ENCODE data around the gene FIGLA. TPM values are rescaled to one million over a fixed set of nuclear protein-coding genes. Genes with fewer than 3 reads are reported as not detected.

The FIGLA gene
- total and polyA plus RNA-seq, 2 of the 8 experiments (the other 6 are each of a cell fraction or from before 2014, with no cell fraction given) = not detected

DNA sequence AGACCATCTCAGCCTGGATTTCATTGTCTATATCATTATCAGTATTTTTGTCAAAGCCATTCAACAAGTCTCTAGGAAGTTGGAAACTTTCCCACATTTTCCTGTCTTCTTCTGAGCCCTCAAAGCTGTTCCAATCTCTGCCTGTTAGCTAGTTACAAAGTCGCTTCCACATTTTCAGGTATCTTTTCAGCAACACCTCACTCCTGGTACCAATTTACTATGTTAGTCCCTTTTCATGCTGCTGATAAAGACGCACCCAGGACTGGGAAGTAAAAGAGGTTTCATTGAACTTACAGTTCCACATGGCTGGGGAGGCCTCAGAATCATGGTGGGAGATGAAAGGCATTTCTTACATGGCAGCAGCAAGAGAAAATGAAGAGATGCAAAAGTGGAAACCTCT, 9.3 kb upstream of the FIGLA start:
- peaks cover 4 to 6% of the 10 kb centered on the region in 2 experiments; a peak in 2 of 4 replicates for H3K9me3 ChIP-seq (ENCODE audit: insufficient read depth in 2 of 2, low read depth in 1 of 2, low read length in 1 of 2)
- H3K4me3 ChIP-seq (ENCODE audit: extremely low read depth in 1 of 4, insufficient read depth in 2 of 4, low read depth in 3 of 4, low read length in 4 of 4) = no peak overlapping the region
- H3K23me2 ChIP-seq (ENCODE audit: low read depth, low read length) = no peaks in the 10 kb centered on the region
- no peak overlapping the region for H3K27ac ChIP-seq (ENCODE audit: low read depth, low read length)
- no peak overlapping the region for H4K8ac ChIP-seq (ENCODE audit: extremely low read depth, insufficient read depth, low read length)
- no peak overlapping the region for H2BK20ac ChIP-seq (ENCODE audit: low read length)
- no peak overlapping the region for H2BK12ac ChIP-seq (ENCODE audit: low read depth, low read length)
- H3K4me1 ChIP-seq (replicated peaks in 1 of 4; ENCODE audit: control insufficient read depth in 3 of 4, insufficient read depth in 4 of 4, low read length in 3 of 4) = peaks cover 0 to 3% (median 0%) of the 10 kb centered on the region in 4 experiments; a peak in 1 of 7 replicates
- FAIRE-seq (no peak), DNase-seq (ENCODE audit: low read depth in 1 of 2, low spot score in 2 of 2) (no peak)
- H2AK5ac ChIP-seq (ENCODE audit: low read depth, low read length) = no peak overlapping the region
- H3K4me2 ChIP-seq (ENCODE audit: insufficient read depth in 1 of 2, low read depth in 2 of 2, low read length in 2 of 2) = no peak overlapping the region
- no peaks in the 10 kb centered on the region for H3K36me3 ChIP-seq (ENCODE audit: control insufficient read depth in 2 of 4, insufficient read depth in 4 of 4, low read length in 3 of 4)
- POLR2A ChIA-PET (ENCODE audit: partially characterized antibody) = interaction anchor here (1.6 kb wide), 1 partner anchor 63 kb away, joined by 4 read pairs; no protein-coding TSS in a partner anchor
- no peaks in the 10 kb centered on the region for H3K79me2 ChIP-seq (ENCODE audit: control insufficient read depth in 1 of 2, insufficient read depth in 2 of 2, low read length in 2 of 2)
- CTCF ChIA-PET (ENCODE audit: partially characterized antibody) = interaction anchor here (1.1 to 13.4 kb wide), 4 partner anchors 10 to 70 kb away, joined by 3 to 91 read pairs (median 6); partner anchors contain the start of gene FIGLA
- no peak overlapping the region for H3K18ac ChIP-seq (ENCODE audit: extremely low read depth, low read length)
- H2BK15ac ChIP-seq (ENCODE audit: low read length) = no peak overlapping the region
- H4K5ac ChIP-seq (ENCODE audit: insufficient read length, low read depth, low read length) = no peak overlapping the region
- no peaks in the 10 kb centered on the region for H4K20me1 ChIP-seq (replicated peaks in 1 of 2; ENCODE audit: control insufficient read depth in 1 of 2, insufficient read depth in 2 of 2, low read length in 2 of 2)
- H2BK5ac ChIP-seq (ENCODE audit: low read depth, low read length) = no peak overlapping the region
- H3K9ac ChIP-seq (replicated peaks in 1 of 4; ENCODE audit: extremely low read depth in 1 of 4, low read depth in 3 of 4, low read length in 3 of 4) = no peak overlapping the region
- no peak overlapping the region for H2BK120ac ChIP-seq (replicated peaks; ENCODE audit: low read depth, low read length)
- H3K23ac ChIP-seq (ENCODE audit: insufficient read length) = no peak overlapping the region
- H3K4ac ChIP-seq (replicated peaks; ENCODE audit: insufficient read length, low read depth, low read length) = no peak overlapping the region
- WGBS, 2 experiments (ENCODE audit: extremely low coverage in 1 of 2, insufficient coverage in 1 of 2, insufficient read length in 1 of 2, insufficient replicate concordance in 2 of 2, low coverage in 1 of 2, low lambda C conversion rate in 2 of 2, missing lambda C conversion rate in 1 of 2) = 88% methylated on average over 2 of the region's 2 CpGs; no CpG with 5 or more reads in 1 of the 2 experiments
- H3K79me1 ChIP-seq (ENCODE audit: low read depth, low read length) = no peaks in the 10 kb centered on the region
- no peak overlapping the region for H2AFZ ChIP-seq (ENCODE audit: low read length)
- H4K91ac ChIP-seq (replicated peaks; ENCODE audit: insufficient read length, low read length) = no peak overlapping the region
- H3K56ac ChIP-seq (replicated peaks; ENCODE audit: insufficient read length, low read depth, low read length) = no peak overlapping the region
- no peak overlapping the region for H3K14ac ChIP-seq (ENCODE audit: insufficient read length)
- H3K27me3 ChIP-seq (replicated peaks in 1 of 4; ENCODE audit: control insufficient read depth in 3 of 4, extremely low read depth in 1 of 4, insufficient read depth in 3 of 4, low read length in 3 of 4) = peaks cover 0 to 9% (median 4%) of the 10 kb centered on the region in 4 experiments; a peak in 3 of 7 replicates
- TF ChIP-seq HDAC2 (IDR thresholded peaks at IDR 0.05; ENCODE audit: borderline replicate concordance in 1 of 2, low read depth in 2 of 2, low read length in 2 of 2) = no peak
- TF ChIP-seq CTBP2 (IDR thresholded peaks at IDR 0.05; ENCODE audit: borderline replicate concordance, insufficient read depth, insufficient read length, low read length) = no peak
- TF ChIP-seq KDM1A (IDR thresholded peaks at IDR 0.05; ENCODE audit: borderline replicate concordance, low read length) = no peak
- TF ChIP-seq NRF1 (IDR thresholded peaks at IDR 0.05; ENCODE audit: low read depth, low read length) = no peak
- no peak for TF ChIP-seq FOSL1 (IDR thresholded peaks at IDR 0.05; ENCODE audit: insufficient read depth, low read depth, low read length)
- no peak for TF ChIP-seq SP1 (IDR thresholded peaks at IDR 0.05; ENCODE audit: low read depth, low read length)
- TF ChIP-seq CEBPB (IDR thresholded peaks at IDR 0.05; ENCODE audit: low read depth, low read length) = no peak
- TF ChIP-seq SIX5 (IDR thresholded peaks at IDR 0.05; ENCODE audit: low read depth, low read length) = no peak
- no peak for TF ChIP-seq TAF1 (IDR thresholded peaks at IDR 0.05; ENCODE audit: low read depth, low read length)
